Stimulated activated CD4-positive, alpha-beta T cell treated with anti-CD3 and anti-CD28 coated beads, TNF-alpha, amount 100 ng/mL, for 24 hours (primary cell): ENCODE results near the gene ANKEF1.
"Not testable (repeated sequence)": the region's sequence is repeated elsewhere in the genome, so short reads cannot be mapped to it uniquely, and the experiment has no call there.

Experiments
- DNase-seq, 3 experiments: peaks; one replicate each; pipeline ENCODE4 v3.0.0-alpha.2; 2020; ENCODE audit warnings: low read depth in 3 of 3

ANKEF1 gene

GRCh38 chr20:10032269-10032668 is 2.5 kb upstream of the ANKEF1 start:
- DNase-seq = not testable (repeated sequence)

DNA sequence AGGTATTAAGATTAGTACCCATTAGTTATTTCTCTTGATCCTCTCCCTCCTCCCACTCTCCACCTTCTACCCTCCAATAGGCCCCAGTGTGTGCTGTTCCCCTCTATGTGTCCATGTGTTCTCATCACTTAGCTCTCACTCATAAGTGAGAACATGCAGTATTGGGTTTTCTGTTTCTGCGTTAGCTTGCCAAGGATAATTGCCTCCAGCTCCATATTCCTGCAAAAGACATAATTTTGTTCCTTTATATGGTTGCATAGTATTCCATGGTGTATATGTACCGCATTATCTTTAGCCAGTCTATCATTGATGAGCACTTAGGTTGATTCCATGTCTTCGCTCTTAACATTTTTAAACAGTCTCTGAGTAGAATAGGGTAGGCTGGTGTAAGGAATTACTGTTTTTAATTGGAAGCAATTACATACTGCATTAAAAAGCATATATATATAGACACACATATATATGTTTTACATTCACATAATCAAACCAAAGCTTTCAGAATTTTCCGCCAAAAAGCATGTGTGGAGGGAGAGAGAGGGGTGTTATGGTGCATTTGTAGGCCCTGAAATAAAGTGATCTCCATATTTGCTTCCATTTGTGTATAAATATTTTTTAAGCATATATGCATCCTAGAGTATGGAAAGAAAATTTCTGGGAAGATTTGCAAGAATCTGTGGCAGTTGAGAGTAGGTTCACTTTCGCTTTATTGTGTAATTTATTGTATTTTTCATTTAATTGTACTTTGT is 709 bp upstream of the ANKEF1 start:
- no peak for DNase-seq

DNA sequence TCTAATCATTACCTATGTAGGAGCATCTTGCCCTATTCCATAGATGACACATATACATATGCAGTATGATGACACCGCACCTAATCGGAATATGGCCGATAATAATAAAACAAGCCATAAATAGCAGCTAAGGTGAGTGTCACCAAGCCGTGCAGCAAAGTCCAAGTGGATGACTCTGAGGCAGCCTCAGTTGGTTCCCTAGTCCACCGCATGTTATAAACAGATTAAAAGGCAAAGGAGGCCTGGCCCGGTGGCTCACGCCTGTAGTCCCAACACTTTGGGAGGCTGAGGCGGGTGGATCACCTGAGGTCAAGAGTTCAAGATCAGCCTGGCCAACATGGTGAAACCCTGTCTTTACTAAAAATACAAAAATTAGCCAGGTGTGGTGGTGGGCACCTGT is 1.5 kb downstream of the ANKEF1 start:
- DNase-seq = not testable (repeated sequence)

DNA sequence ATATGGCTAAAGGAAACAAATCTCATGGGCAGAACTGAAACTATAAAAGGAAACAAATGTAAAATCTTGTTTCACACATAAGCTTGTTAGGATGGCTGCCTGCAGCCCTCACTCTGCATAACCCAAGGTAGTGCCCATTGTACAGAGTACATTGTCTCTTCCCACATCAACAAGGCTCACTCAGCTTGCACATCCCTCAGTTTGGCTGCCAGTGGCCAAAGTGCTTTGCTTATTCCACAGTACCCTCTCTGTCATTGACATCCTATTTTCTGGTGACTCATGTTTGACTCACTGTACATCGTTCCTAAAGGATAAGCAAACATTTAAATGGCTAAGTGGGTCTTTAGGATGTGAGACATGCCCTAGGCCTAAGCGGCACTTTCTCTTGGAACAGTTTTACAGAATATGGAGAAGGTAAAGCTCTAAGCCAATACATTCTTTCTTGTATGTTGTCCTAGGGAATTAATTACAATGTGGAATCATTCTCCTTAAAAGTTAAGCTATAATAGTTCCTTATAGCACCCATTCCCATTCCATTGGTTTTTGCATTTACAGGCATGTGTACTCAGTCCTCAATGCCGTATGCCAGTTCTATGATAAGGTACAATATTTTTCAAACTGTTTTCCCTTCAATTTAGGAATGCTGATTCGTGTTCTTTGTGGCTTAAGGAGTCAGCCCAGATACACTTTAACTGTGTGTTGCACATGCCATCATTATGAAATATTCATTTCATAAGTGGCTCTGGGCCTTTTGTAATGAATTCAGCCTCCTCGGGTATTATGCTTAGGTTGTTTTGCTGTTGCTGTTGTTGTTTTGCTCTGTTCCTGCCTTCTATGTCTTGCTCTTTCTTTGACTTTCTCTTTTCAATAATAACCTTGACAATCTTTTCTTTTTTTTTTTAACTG is 5.5 kb downstream of the ANKEF1 start:
- DNase-seq = no peak

GRCh38 chr20:10042086-10042485 is 7.3 kb downstream of the ANKEF1 start:
- no peak for DNase-seq

DNA sequence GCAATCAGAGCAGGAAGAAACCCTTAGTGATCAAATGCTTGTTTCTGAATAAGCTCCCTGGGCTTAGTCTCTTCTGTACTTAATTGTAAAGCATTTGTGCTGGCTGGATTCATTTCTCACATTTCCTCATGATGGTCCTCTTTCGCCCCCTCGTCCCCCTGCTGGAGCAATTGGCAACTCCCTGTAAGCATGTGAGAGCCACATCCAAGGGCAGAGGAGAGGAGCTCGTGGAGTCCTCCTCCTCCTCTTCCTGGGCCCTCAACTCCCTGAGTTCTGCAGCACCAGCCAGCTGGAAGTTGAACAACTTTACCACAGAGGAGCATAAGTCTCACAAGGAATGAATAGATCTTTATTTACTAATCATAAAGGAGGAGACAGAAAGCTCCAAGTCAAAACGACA is 12.6 kb downstream of the ANKEF1 start:
- no peak for DNase-seq

DNA sequence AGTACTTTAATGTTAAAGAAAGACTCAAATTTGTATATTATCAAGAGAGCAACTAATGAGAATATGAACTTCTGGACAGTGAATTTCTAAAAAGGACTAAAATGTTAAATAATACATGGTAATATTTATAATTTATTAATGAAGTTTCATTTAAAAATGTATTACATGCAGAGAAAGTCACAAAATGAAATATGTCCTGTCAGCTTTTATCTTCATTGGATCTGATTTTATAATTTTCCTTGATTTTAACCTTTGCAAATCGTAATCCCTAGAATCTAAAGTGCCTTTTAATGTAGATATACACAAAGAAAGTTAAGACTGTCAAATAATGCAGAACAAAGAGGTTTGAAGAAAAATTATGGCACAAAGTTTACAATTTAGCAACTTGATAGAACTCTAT is 16.4 kb downstream of the ANKEF1 start:
- DNase-seq = no peak

DNA sequence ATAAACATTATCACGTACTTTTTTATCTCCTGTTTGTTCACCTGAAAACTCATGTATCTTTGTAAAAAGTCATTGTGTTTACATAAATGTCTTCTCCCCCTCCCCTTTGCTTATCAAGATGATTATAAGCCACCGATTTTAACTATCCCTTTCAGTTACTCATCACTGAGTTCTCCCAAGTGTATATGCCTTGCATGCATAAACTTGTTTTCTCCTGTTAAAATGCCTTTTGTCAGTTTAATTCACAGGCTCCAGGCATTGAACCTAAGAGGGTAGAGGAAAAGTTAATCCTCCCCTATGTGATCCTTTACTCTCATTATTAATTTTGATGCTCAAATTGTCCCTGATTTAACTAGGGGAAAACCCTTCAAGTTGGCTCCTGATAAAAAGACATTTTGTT is 24.2 kb downstream of the ANKEF1 start:
- no peak for DNase-seq

DNA sequence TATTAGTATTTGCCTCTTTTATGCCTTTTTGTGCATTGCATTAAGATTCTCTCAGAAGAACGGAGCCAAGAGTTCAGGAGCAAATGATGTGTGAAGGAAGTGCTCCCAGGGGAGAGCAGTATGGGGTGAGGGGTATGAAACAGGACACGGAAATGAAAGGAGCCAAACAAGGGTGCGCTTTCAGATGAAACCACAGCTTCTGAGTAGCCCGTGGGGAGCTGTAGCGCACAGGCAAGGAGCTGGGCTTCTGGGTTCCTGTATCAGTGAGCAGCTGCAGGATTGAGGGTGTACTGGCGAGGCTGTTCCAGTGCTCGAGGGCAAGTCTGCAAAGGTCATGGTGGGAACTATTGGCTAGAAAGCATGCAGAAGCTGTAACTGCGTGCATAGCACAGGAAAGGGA is 25.4 kb downstream of the ANKEF1 start:
- no peak for DNase-seq

GRCh38 chr20:10061641-10062040 is 26.9 kb downstream of the ANKEF1 start:
- DNase-seq = no peak

GRCh38 chr20:10063482-10063881 is 28.7 kb downstream of the ANKEF1 start:
- DNase-seq = no peak

- no peak for DNase-seq
These were observed 29.8 kb downstream of the ANKEF1 start for GRCh38 chr20:10064611-10065010.

- DNase-seq = no peak
These were observed 30.5 kb downstream of the ANKEF1 start for GRCh38 chr20:10065154-10065833.

DNA sequence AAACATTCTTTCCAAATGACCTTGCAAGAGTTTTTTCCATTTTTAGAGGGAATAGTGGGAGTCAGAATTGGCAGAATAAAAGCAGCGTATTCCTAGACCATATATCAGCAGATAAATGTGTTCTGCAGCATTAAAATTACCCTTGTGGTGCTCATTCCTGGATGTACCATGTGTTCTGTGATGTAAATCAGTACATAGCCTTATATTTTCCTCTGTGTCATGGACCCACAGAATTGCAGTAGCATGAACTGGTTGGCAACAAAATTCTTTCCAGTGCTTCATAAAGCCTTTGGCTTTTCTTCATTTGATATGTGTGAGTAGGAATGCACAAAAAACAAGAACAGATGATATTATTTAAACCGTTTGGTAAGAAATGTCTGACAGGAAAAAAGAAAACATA is 32.5 kb downstream of the ANKEF1 start:
- DNase-seq = no peak

DNA sequence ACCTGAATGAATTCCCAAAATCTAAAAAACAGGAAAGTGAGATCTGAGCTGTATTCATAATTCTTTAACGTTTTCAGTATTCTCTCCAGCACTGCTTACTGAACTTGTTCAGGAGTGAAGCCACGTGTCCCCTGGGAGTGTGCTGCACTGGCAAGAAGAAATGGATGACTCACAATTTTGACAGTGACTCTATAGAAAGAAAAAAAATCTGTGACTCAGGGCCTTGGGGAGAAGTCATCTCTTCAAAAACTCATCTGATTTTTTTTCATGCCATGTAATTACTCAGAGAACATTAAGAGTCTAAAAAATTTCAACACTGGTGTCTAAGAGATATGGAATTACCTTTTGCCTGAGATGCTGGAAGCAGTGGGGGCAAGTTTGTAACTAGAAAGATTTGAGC is 39.7 kb downstream of the ANKEF1 start:
- no peak for DNase-seq

GRCh38 chr20:10075606-10076005 is 40.8 kb downstream of the ANKEF1 start:
- no peak for DNase-seq

DNA sequence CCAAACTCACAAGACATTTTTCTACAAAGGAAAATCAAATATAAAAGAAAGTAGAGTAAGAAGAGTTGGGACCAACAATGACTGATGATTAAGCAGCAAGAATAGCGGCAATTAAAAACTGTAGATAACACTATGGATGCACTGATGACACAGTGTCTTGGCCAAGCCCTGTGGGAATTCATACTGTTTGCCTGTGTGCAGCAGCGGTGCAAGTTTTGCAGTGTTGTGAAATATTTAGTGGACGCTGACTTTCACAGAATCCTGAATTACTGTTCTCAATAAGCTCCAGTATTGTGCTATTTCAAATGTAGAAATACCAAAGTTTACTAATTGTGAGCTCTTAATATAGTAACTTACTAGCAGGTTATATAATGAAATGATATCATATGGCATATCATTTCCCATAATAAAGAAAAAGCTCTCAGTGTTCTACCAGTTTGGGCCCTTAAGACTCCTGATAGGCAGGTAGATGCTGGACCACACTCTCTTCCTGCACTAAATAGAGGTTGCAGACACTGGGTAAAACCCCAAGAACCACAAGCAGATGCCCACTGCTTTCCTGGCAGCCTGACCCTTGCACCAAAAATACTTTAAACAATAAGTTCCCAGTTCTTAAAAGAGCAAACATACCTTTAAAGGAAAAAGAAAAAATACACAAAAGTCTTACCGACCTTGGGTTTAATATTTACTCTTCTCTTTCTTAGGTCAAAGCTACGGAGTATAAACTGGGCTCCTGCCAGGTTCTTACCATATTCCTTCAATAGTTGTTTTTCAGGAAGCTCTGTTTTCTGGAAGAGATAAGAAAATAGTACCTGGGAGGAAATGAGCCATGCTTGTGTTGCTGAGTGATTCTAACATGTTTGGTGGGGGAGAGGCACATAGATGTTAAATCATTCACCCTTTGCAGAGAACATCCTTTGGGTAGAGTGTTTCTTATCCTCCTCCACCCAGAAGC is 41.6 kb downstream of the ANKEF1 start:
- no peak for DNase-seq

DNA sequence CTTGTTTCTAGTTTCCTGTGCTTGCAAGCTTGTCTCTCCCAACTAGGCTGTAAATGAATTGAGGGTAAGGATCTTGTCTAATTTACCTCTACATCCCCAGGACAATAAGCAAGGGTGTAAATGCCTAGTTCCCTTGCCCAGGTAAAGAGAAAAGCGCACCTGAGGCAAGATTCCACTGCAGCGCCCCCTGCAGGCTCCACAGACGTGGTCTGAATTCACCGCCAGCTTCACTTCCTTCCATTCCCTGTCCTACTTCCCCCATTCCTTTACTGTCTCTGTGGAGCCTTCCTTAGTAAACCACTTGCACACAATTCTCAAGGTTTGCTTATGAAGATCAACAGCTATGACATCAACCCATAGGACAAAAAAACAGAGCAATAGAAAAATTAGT is 42.3 kb downstream of the ANKEF1 start:
- no peak for DNase-seq

DNA sequence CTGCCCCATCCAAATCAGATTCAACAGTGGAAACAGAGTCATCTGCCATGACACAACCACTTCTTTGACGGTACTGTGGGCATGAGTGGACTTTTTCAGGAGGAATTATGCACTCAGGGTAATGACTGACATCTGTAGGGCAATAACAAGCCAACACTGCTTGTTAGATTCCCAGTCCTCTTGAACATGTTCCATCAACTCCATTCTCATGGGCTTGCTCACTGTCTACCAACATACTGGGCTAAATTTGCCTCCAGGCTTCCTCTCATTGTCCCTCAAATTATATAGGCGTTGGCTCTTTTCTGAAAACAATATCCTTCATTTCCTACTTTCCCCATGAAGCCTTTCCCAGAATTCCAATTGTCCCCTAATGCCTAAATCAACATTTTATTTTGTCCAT is 43.1 kb downstream of the ANKEF1 start:
- DNase-seq = no peak

GRCh38 chr20:10078403-10078802 is 43.6 kb downstream of the ANKEF1 start:
- no peak for DNase-seq

DNA sequence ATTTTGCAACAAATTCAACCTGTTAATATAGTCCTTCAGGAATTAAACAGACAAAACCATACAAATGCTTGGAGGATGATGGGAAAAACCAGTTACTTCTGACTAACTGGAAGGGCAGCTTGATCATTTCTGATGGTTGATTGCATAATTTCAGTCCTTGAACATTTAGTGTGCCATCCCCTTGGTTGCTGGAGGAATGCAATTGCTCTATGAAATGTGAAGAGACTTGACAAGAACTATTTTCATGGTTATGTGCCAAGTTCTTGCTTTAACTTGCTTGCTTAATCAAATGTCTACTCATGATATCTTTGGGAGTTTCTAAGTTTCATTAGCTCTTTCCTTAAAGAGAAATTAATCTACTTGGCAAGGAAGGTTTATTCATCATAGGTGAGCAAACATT is 45.2 kb downstream of the ANKEF1 start:
- no peak for DNase-seq
